Kidney (tissue), 22 donors: ENCODE measurements around the gene RNF181. TPM values are rescaled to one million over a fixed set of nuclear protein-coding genes. Genes with fewer than 3 reads are reported as not detected.

ENCODE experiments used
- DNase-seq, 5 donors: peaks; one replicate each; pipeline ENCODE4 v3.0.0-alpha.2; 2013 to 2020
- FAIRE-seq: peaks from 2 replicates; lab custom pipeline; 2012; peaks lifted over from hg19 to GRCh38; lab: Jason Lieb, UNC
- H3K27ac ChIP-seq, 2 donors: one replicate each; pipeline ENCODE4 v1.7.0; 2013; ENCODE audit warnings: low read depth in 2 of 2, low read length in 2 of 2, inconsistent platforms in 1 of 2
- H3K27me3 ChIP-seq: one replicate; pipeline ENCODE4 v1.7.1; 2013; ENCODE audit warnings: low read length, inconsistent platforms; ENCODE audit not compliant: control insufficient read depth, insufficient read depth
- H3K36me3 ChIP-seq, 3 donors: one replicate each; pipeline versions ENCODE4 v1.7.0 to v1.7.1; 2013; ENCODE audit warnings: low read length in 3 of 3, control low read depth in 1 of 3, inconsistent platforms in 1 of 3; ENCODE audit not compliant: insufficient read depth in 3 of 3, control insufficient read depth in 2 of 3
- H3K4me1 ChIP-seq, 3 donors: one replicate each; pipeline versions ENCODE4 v1.7.0 to v1.7.1; 2013; ENCODE audit warnings: low read length in 3 of 3, inconsistent platforms in 1 of 3, low read depth in 1 of 3; ENCODE audit not compliant: control insufficient read depth in 2 of 3, insufficient read depth in 2 of 3
- H3K4me3 ChIP-seq, 3 donors: one replicate each; pipeline versions ENCODE4 v1.7.0 to v1.8.1; 2013; ENCODE audit warnings: low read length in 3 of 3, control low read depth in 1 of 3, inconsistent platforms in 1 of 3
- H3K9ac ChIP-seq, 3 donors: one replicate each; pipeline versions ENCODE4 v1.7.0 to v1.7.1; 2013; ENCODE audit warnings: low read length in 3 of 3, control low read depth in 1 of 3, inconsistent platforms in 1 of 3
- H3K9me3 ChIP-seq, 3 donors: one replicate each; pipeline versions ENCODE4 v1.7.0 to v1.7.1; 2013; ENCODE audit warnings: low read length in 3 of 3, control low read depth in 1 of 3, inconsistent platforms in 1 of 3; ENCODE audit not compliant: control insufficient read depth in 2 of 3, insufficient read depth in 1 of 3
- CTCF ChIP-seq: IDR thresholded peaks from 3 replicates; pipeline ENCODE4 v1.5.1; 2012; ENCODE audit warnings: mild to moderate bottlenecking, moderate library complexity, borderline replicate concordance; ENCODE audit not compliant: insufficient read depth; ENCODE audit errors: extremely low read depth
- intact Hi-C: fragments of 100-400 bp; cut with DNase I; formaldehyde crosslinking; loops from one replicate; pipeline ENCODE4 v1.11.1; 2022
- long read RNA-seq, 10 donors: library from polyadenylated mRNA in 1 of 10; unstranded in 1 of 10; transcript quantifications; one replicate each; pipeline ENCODE4 v2.0.0 and lab custom pipeline, GENCODE V29; 2021 to 2026
- polyA plus RNA-seq: library from polyadenylated mRNA; stranded (reverse); fragments of 350-450 nt; fragmentation: Illumina TruSeq; extraction: RNeasy Lipid Tissue Mini Kit (QIAGEN cat#74804); gene quantifications from one replicate; pipeline ENCODE4 v1.2.3, GENCODE V29; 2014; ENCODE audit warnings: low read depth, low replicate concordance; ENCODE audit not compliant: insufficient read depth
- total RNA-seq: library from RNA; stranded (reverse); fragmentation: NEBNext Ultra II Directional; extraction: Animal tissue kit (Norgen Biotek cat#: 25700); gene quantifications from one replicate; pipeline ENCODE4 v1.2.1, GENCODE V29; 2021
- donor health status: control.
- donor health status: control.
- donor health status: control.
- donor health status: control.
- donor health status: control.
- donor health status: DM: yes; HTN: yes; CAD: no.
- donor health status: Normal renal cell carcinoma (clear cell type).

RNF181 gene
- total RNA-seq (89.9 TPM), polyA plus RNA-seq (407 TPM)
- long read RNA-seq, donor 1, transcript RNF181-201 (5 exons, 569 nt), result major isoform, 65 of 65 reads
- long read RNA-seq, donor 1, partial matches to known transcripts, result 0 of 65 reads
- long read RNA-seq, donor 1, other reads (novel, unspliced or antisense), result 0 of 65 reads
- long read RNA-seq, donor 2, transcript RNF181-201 (5 exons, 569 nt), result major isoform, 70 of 87 reads
- long read RNA-seq, donor 2, partial matches to known transcripts, result 0 of 87 reads
- long read RNA-seq, donor 2, other reads (novel, unspliced or antisense), result 9 of 87 reads
- long read RNA-seq, donor 3, transcript RNF181-201 (5 exons, 569 nt), result major isoform, 100 of 119 reads
- long read RNA-seq, donor 3, transcript RNF181-204 (5 exons, 535 nt), result minor isoform, 6 of 119 reads
- long read RNA-seq, donor 3, partial matches to known transcripts, result 0 of 119 reads
- long read RNA-seq, donor 3, other reads (novel, unspliced or antisense), result 10 of 119 reads
- long read RNA-seq, donor 4, transcript RNF181-201 (5 exons, 569 nt), result major isoform, 50 of 63 reads
- long read RNA-seq, donor 4, partial matches to known transcripts, result 0 of 63 reads
- long read RNA-seq, donor 4, other reads (novel, unspliced or antisense), result 9 of 63 reads
- long read RNA-seq, donor 5, transcript RNF181-201 (5 exons, 569 nt), result major isoform, 9 of 9 reads
- long read RNA-seq, donor 5, partial matches to known transcripts, result 0 of 9 reads
- long read RNA-seq, donor 5, other reads (novel, unspliced or antisense), result 0 of 9 reads
- long read RNA-seq, donor 6, transcript RNF181-201 (5 exons, 569 nt), result major isoform, 162 of 211 reads
- long read RNA-seq, donor 6, transcript RNF181-205 (4 exons, 559 nt), result minor isoform, 5 of 211 reads
- long read RNA-seq, donor 6, transcript RNF181-204 (5 exons, 535 nt), result minor isoform, 6 of 211 reads
- long read RNA-seq, donor 6, partial matches to known transcripts, result 23 of 211 reads
- long read RNA-seq, donor 6, other reads (novel, unspliced or antisense), result 13 of 211 reads
- long read RNA-seq, donor 7, transcript RNF181-201 (5 exons, 569 nt), result major isoform, 24 of 31 reads
- long read RNA-seq, donor 7, partial matches to known transcripts, result 0 of 31 reads
- long read RNA-seq, donor 7, other reads (novel, unspliced or antisense), result 6 of 31 reads
- long read RNA-seq, donor 8, transcript RNF181-201 (5 exons, 569 nt), result major isoform, 79 of 98 reads
- long read RNA-seq, donor 8, partial matches to known transcripts, result 0 of 98 reads
- long read RNA-seq, donor 8, other reads (novel, unspliced or antisense), result 11 of 98 reads
- long read RNA-seq, donor 9, transcript RNF181-201 (5 exons, 569 nt), result major isoform, 50 of 56 reads
- long read RNA-seq, donor 9, partial matches to known transcripts, result 0 of 56 reads
- long read RNA-seq, donor 9, other reads (novel, unspliced or antisense), result 0 of 56 reads
- long read RNA-seq, donor 10, transcript RNF181-201 (5 exons, 569 nt), result major isoform, 61 of 78 reads
- long read RNA-seq, donor 10, transcript RNF181-204 (5 exons, 535 nt), result minor isoform, 7 of 78 reads
- long read RNA-seq, donor 10, partial matches to known transcripts, result 8 of 78 reads
- long read RNA-seq, donor 10, other reads (novel, unspliced or antisense), result 0 of 78 reads

- Histone ChIP-seq H3K4me3 (peak within 1 kb of the TSS; percentile 84 to 98 (median 90)), H3K9ac (peak within 1 kb of the TSS; percentile 84 to 97 (median 86)), H3K36me3 (peaks cover 0 to 24% (median 3%) of the 10 kb centered on the region in 3 donors), H3K4me1 (peaks cover 0 to 49% (median 37%) of the 10 kb centered on the region in 3 donors), H3K27me3 (no peaks in the 10 kb centered on the region), H3K27ac (peak within 1 kb of the TSS; percentile 89), H3K9me3 (no peaks in the 10 kb centered on the region)
- peak; percentile 99 for FAIRE-seq
- intact Hi-C loops, result no loop called here
- DNase-seq, result peak; percentile 97 to 99 (median 97)
- TF ChIP-seq CTCF, result no peak
Observed at GRCh38 chr2:85595301-85596025, at the start of gene RNF181. TSS of gene RNF181 (plus strand) at chr2:85595745. CDS start at chr2:85595764, 19 bp downstream.

- no peak for DNase-seq
- peaks cover 27 to 57% (median 39%) of the 10 kb centered on the region in 3 donors for H3K36me3 ChIP-seq
- H3K4me1 ChIP-seq, result peaks cover 6 to 18% (median 6%) of the 10 kb centered on the region in 3 donors
- no peaks in the 10 kb centered on the region for H3K9me3 ChIP-seq
- no peak overlapping the region for H3K9ac ChIP-seq
- no peaks in the 10 kb centered on the region for H3K27me3 ChIP-seq
- no peak overlapping the region for H3K27ac ChIP-seq
- TF ChIP-seq CTCF, result no peak
- intact Hi-C loops, result no loop called here
- FAIRE-seq, result no peak
- no peak overlapping the region for H3K4me3 ChIP-seq
Observed at GRCh38 chr2:85545780-85546240, 49.7 kb upstream of the RNF181 start.
